ENCODE results near the gene PDZD7. TPM values are rescaled to one million over a fixed set of nuclear protein-coding genes. Genes with fewer than 3 reads are reported as not detected.

PDZD7 gene
- polyA plus RNA-seq, 1 of the 3 experiments (the other 2 are of a cell fraction) = 1.9 TPM

- Histone ChIP-seq H3K9me2 (no peaks in the 10 kb centered on the region), H3K4me2 (no peak overlapping the region), H3F3A (replicated peaks; ENCODE audit: insufficient read depth) (peaks cover 10% of the 10 kb centered on the region), H4K20me1 (ENCODE audit: insufficient read depth) (no peaks in the 10 kb centered on the region), H2AFZ (ENCODE audit: low read depth) (no peak overlapping the region), H3K27me3 (ENCODE audit: insufficient read depth) (no peaks in the 10 kb centered on the region), H3K9me3 (no peaks in the 10 kb centered on the region), H3K4me1 (ENCODE audit: control insufficient read depth in 1 of 2, insufficient read depth in 2 of 2, low read depth in 1 of 2, low read length in 1 of 2) (peaks cover 4 to 18% of the 10 kb centered on the region in 2 experiments; a peak in 2 of 4 replicates), H3K4me3 (ENCODE audit: low read depth in 2 of 2, low read length in 1 of 2) (no peak overlapping the region), H3K36me3 (replicated peaks in 1 of 2; ENCODE audit: control insufficient read depth in 1 of 2, insufficient read depth in 2 of 2, low read length in 1 of 2) (peaks cover 43 to 53% of the 10 kb centered on the region in 2 experiments), H3K79me2 (ENCODE audit: insufficient read depth) (no peaks in the 10 kb centered on the region), H3K27ac (ENCODE audit: low read depth in 2 of 2, low read length in 1 of 2) (no peak overlapping the region), H3K9ac (no peak overlapping the region)
- ChIA-PET CTCF (interaction anchor here (0.6 to 3.8 kb wide), 5 partner anchors 28 to 88 kb away, joined by 3 to 15 read pairs (median 7); no protein-coding TSS in a partner anchor), POLR2A (interaction anchor here (1.3 kb wide), 1 partner anchor 52 kb away, joined by 3 read pairs; no protein-coding TSS in a partner anchor)
- TF ChIP-seq FOXM1 (IDR thresholded peaks at IDR 0.05; ENCODE audit: low read depth) = no peak
- TF ChIP-seq RAD21 (IDR thresholded peaks at IDR 0.05; ENCODE audit: low read length) = no peak
- no peak for TF ChIP-seq IRF3 (IDR thresholded peaks at IDR 0.05; ENCODE audit: low read depth, low read length)
- TF ChIP-seq RCOR1 (IDR thresholded peaks at IDR 0.05; ENCODE audit: low read length) = no peak
- TF ChIP-seq CHD2 (IDR thresholded peaks at IDR 0.05; ENCODE audit: low read length, partially characterized antibody) = no peak
- no peak for TF ChIP-seq FOXJ3 (CRISPR knock-in tag; IDR thresholded peaks at IDR 0.05)
- no peak for TF ChIP-seq FOSL2 (IDR thresholded peaks at IDR 0.05; ENCODE audit: borderline replicate concordance, low read depth)
- no peak for TF ChIP-seq YY1 (IDR thresholded peaks at IDR 0.05; ENCODE audit: low read depth)
- TF ChIP-seq REST (IDR thresholded peaks at IDR 0.05; ENCODE audit: low read depth, low read length) = no peak
- no peak for TF ChIP-seq MXI1 (IDR thresholded peaks at IDR 0.05; ENCODE audit: low read depth, low read length)
- no peak for TF ChIP-seq NFIC (IDR thresholded peaks at IDR 0.05; ENCODE audit: borderline replicate concordance)
- TF ChIP-seq ELF1 (IDR thresholded peaks at IDR 0.05) = no peak
- DNase-seq = no peak
- 84% methylated on average over 4 of the region's 5 CpGs for WGBS (ENCODE audit: low lambda C conversion rate)
Observed at GRCh38 chr10:100965820-100966219, 65.1 kb downstream of the PDZD7 start.

- ChIA-PET POLR2A (no interaction called here), CTCF (interaction anchor here (1.1 to 3.8 kb wide), 2 partner anchors 43 to 50 kb away, joined by 4 to 15 read pairs; no protein-coding TSS in a partner anchor)
- Histone ChIP-seq H2AFZ (ENCODE audit: low read depth) (no peak overlapping the region), H3K4me2 (no peak overlapping the region), H3K9ac (no peak overlapping the region), H3K79me2 (ENCODE audit: insufficient read depth) (no peaks in the 10 kb centered on the region), H3K27ac (ENCODE audit: low read depth in 2 of 2, low read length in 1 of 2) (no peak overlapping the region), H3K9me3 (no peaks in the 10 kb centered on the region), H3F3A (replicated peaks; ENCODE audit: insufficient read depth) (peaks cover 7% of the 10 kb centered on the region), H3K27me3 (ENCODE audit: insufficient read depth) (no peaks in the 10 kb centered on the region), H3K4me3 (ENCODE audit: low read depth in 2 of 2, low read length in 1 of 2) (no peak overlapping the region), H4K20me1 (ENCODE audit: insufficient read depth) (no peaks in the 10 kb centered on the region), H3K9me2 (no peaks in the 10 kb centered on the region), H3K36me3 (replicated peaks in 1 of 2; ENCODE audit: control insufficient read depth in 1 of 2, insufficient read depth in 2 of 2, low read length in 1 of 2) (peaks cover 61 to 71% of the 10 kb centered on the region in 2 experiments), H3K4me1 (ENCODE audit: control insufficient read depth in 1 of 2, insufficient read depth in 2 of 2, low read depth in 1 of 2, low read length in 1 of 2) (peaks cover 2 to 4% of the 10 kb centered on the region in 2 experiments; a peak in 2 of 4 replicates)
- no peak for DNase-seq
- 94% methylated on average over 1 of the region's 1 CpG for WGBS (ENCODE audit: low lambda C conversion rate)
- no peak for TF ChIP-seq GATA2 (CRISPR knock-in tag; IDR thresholded peaks at IDR 0.05)
- TF ChIP-seq FOXJ3 (CRISPR knock-in tag; IDR thresholded peaks at IDR 0.05) = no peak
- no peak for TF ChIP-seq NRF1 (IDR thresholded peaks at IDR 0.05; ENCODE audit: low read depth, low read length)
- TF ChIP-seq NFIC (IDR thresholded peaks at IDR 0.05; ENCODE audit: borderline replicate concordance) = no peak
- TF ChIP-seq GABPA (IDR thresholded peaks at IDR 0.05; ENCODE audit: low read depth) = no peak
- no peak for TF ChIP-seq CTCF (IDR thresholded peaks at IDR 0.05)
- TF ChIP-seq EP300 (IDR thresholded peaks at IDR 0.05; ENCODE audit: borderline replicate concordance in 1 of 2, low read depth in 1 of 2, low read length in 1 of 2) = no peak
- TF ChIP-seq SIN3A (IDR thresholded peaks at IDR 0.05; ENCODE audit: borderline replicate concordance, low read depth, low read length) = no peak
- TF ChIP-seq ELF1 (IDR thresholded peaks at IDR 0.05) = no peak
- TF ChIP-seq TCF12 (IDR thresholded peaks at IDR 0.05) = no peak
- TF ChIP-seq YY1 (IDR thresholded peaks at IDR 0.05; ENCODE audit: low read depth) = no peak
- TF ChIP-seq EZH2phosphoT487 (IDR thresholded peaks at IDR 0.05; ENCODE audit: borderline replicate concordance, low read depth) = no peak
- no peak for TF ChIP-seq TEAD4 (IDR thresholded peaks at IDR 0.05; ENCODE audit: borderline replicate concordance, insufficient read depth)
- TF ChIP-seq CHD2 (IDR thresholded peaks at IDR 0.05; ENCODE audit: low read length, partially characterized antibody) = no peak
Observed at GRCh38 chr10:100963826-100964225, 67.1 kb downstream of the PDZD7 start.
